ENCODE measurements around the gene PECR. TPM values are rescaled to one million over a fixed set of nuclear protein-coding genes. Genes with fewer than 3 reads are reported as not detected.

PECR gene
- total RNA-seq, 1 experiment from 2014 or later = 13.9 TPM

- TF ChIP-seq HMGXB4 (CRISPR knock-in tag; IDR thresholded peaks at IDR 0.05) (peak; percentile 84; the same call in 1 of the 2 replicates), ZNF423 (CRISPR knock-in tag; IDR thresholded peaks at IDR 0.05) (no peak), TEAD1 (CRISPR knock-in tag; IDR thresholded peaks at IDR 0.05) (peak; percentile 84; the same call in 1 of the 2 replicates), SMAD4 (CRISPR knock-in tag; IDR thresholded peaks at IDR 0.05) (no peak), IRF1 (CRISPR knock-in tag; IDR thresholded peaks at IDR 0.05) (0 out of 2 replicates have a peak, but pooled peaks have one; percentile 26), SP1 (CRISPR knock-in tag; conservative IDR thresholded peaks at IDR 0.05) (peak; percentile 85), ZNF232 (CRISPR knock-in tag; IDR thresholded peaks at IDR 0.05) (peak; percentile 92)
Measured at GRCh38 chr2:216081487-216082116, at the start of gene PECR, which contains the start of gene TMEM169 (continued).

- ATAC-seq (no peak), DNase-seq (ENCODE audit: low spot score) (no peak)
- Mint-ChIP-seq H3K27me3 (ENCODE audit: low read depth) (no peaks in the 10 kb centered on the region), H3K36me3 (peaks cover 87% of the 10 kb centered on the region), H3K4me3 (no peak overlapping the region), H3K9me3 (no peaks in the 10 kb centered on the region), H3K27ac (no peak overlapping the region), H3K4me1 (no peaks in the 10 kb centered on the region)
- POLR2A ChIA-PET = no interaction called here
- no peak for TF ChIP-seq ZNF138 (CRISPR knock-in tag; conservative IDR thresholded peaks at IDR 0.05)
- CTCF ChIA-PET = interaction anchor here (0.7 kb wide), 1 partner anchor 85 kb away, joined by 3 read pairs; no protein-coding TSS in a partner anchor
Measured at GRCh38 chr2:216130346-216130971, 48.9 kb upstream of the PECR start.

- DNase-seq (ENCODE audit: low spot score) (no peak), ATAC-seq (no peak)
- Mint-ChIP-seq H3K4me1 (no peaks in the 10 kb centered on the region), H3K9me3 (no peaks in the 10 kb centered on the region), H3K4me3 (no peak overlapping the region), H3K27ac (no peak overlapping the region), H3K36me3 (peaks cover 87% of the 10 kb centered on the region), H3K27me3 (ENCODE audit: low read depth) (no peaks in the 10 kb centered on the region)
- CTCF ChIA-PET = no interaction called here
- POLR2A ChIA-PET = no interaction called here
- TF ChIP-seq E2F1 (CRISPR knock-in tag; IDR thresholded peaks at IDR 0.05) (no peak), HMGA2 (CRISPR knock-in tag; IDR thresholded peaks at IDR 0.05) (no peak), IRF1 (CRISPR knock-in tag; IDR thresholded peaks at IDR 0.05) (no peak), IRF2 (CRISPR knock-in tag; IDR thresholded peaks at IDR 0.05; ENCODE audit: borderline replicate concordance, low read depth) (no peak), NFATC4 (CRISPR knock-in tag; IDR thresholded peaks at IDR 0.05) (no peak), ZNF416 (CRISPR knock-in tag; IDR thresholded peaks at IDR 0.05) (no peak)
Measured at GRCh38 chr2:216126943-216127342, 45.3 kb upstream of the PECR start.

- Mint-ChIP-seq H3K27ac (peak overlapping the region; percentile 64; the same call in 1 of the 2 replicates), H3K4me1 (peaks cover 3% of the 10 kb centered on the region), H3K27me3 (ENCODE audit: low read depth) (no peaks in the 10 kb centered on the region), H3K4me3 (no peak overlapping the region), H3K36me3 (peaks cover 96% of the 10 kb centered on the region), H3K9me3 (no peaks in the 10 kb centered on the region)
- DNase-seq (ENCODE audit: low spot score) (no peak), ATAC-seq (no peak)
- ChIA-PET CTCF (no interaction called here), POLR2A (interaction anchor here (0.6 kb wide), 1 partner anchor 37 kb away, joined by 4 read pairs; no protein-coding TSS in a partner anchor)
- TF ChIP-seq ZNF423 (CRISPR knock-in tag; IDR thresholded peaks at IDR 0.05) = no peak
- TF ChIP-seq CREB1 (CRISPR knock-in tag; IDR thresholded peaks at IDR 0.05) = no peak
- no peak for TF ChIP-seq AFF4 (CRISPR knock-in tag; IDR thresholded peaks at IDR 0.05; ENCODE audit: borderline replicate concordance)
- TF ChIP-seq GRHL2 (CRISPR knock-in tag; IDR thresholded peaks at IDR 0.05; ENCODE audit: insufficient replicate concordance, severe bottlenecking) = no peak
- no peak for TF ChIP-seq SOX15 (CRISPR knock-in tag; IDR thresholded peaks at IDR 0.05)
- TF ChIP-seq JUN (CRISPR knock-in tag; IDR thresholded peaks at IDR 0.05) = no peak
- TF ChIP-seq FOXJ3 (CRISPR knock-in tag; IDR thresholded peaks at IDR 0.05; ENCODE audit: borderline replicate concordance) = no peak
- no peak for TF ChIP-seq TEAD4 (CRISPR knock-in tag; IDR thresholded peaks at IDR 0.05)
- TF ChIP-seq NFE2L1 (CRISPR knock-in tag; IDR thresholded peaks at IDR 0.05) = no peak
- TF ChIP-seq ELF4 (CRISPR knock-in tag; IDR thresholded peaks at IDR 0.05; ENCODE audit: low read depth) = no peak
- no peak for TF ChIP-seq ZNF416 (CRISPR knock-in tag; IDR thresholded peaks at IDR 0.05)
Measured at GRCh38 chr2:216121255-216121654, 39.6 kb upstream of the PECR start.
